Type B pancreatic cell (in vitro differentiated cells): ENCODE results near the gene DHX38. TPM values are rescaled to one million over a fixed set of nuclear protein-coding genes. Genes with fewer than 3 reads are reported as not detected.

Source experiments
- DNase-seq: peaks from one replicate; pipeline ENCODE4 v3.0.0; 2021; ENCODE audit warnings: mixed read lengths; ENCODE audit not compliant: unreplicated experiment; ENCODE audit errors: extremely low spot score
- H3K27ac Mint-ChIP-seq: 2 replicates; pipeline ENCODE4 v1.8.0; 2021; ENCODE audit warnings: mild to moderate bottlenecking, mixed read lengths
- H3K27me3 Mint-ChIP-seq: 2 replicates; pipeline ENCODE4 v1.8.0; 2021; ENCODE audit warnings: mixed read lengths
- H3K36me3 Mint-ChIP-seq: 2 replicates; pipeline ENCODE4 v1.8.0; 2021; ENCODE audit warnings: mixed read lengths
- H3K4me1 Mint-ChIP-seq: one replicate; pipeline ENCODE4 v1.8.0; 2021; ENCODE audit warnings: mixed read lengths; ENCODE audit not compliant: unreplicated experiment
- H3K4me3 Mint-ChIP-seq: 2 replicates; pipeline ENCODE4 v1.8.0; 2021; ENCODE audit warnings: mild to moderate bottlenecking, mixed read lengths
- H3K9me3 Mint-ChIP-seq: 2 replicates; pipeline ENCODE4 v1.8.0; 2021; ENCODE audit warnings: mixed read lengths
- total RNA-seq: library from RNA; stranded (reverse); gene quantifications from 2 replicates; pipeline ENCODE4 v1.2.1, GENCODE V29; 2021; ENCODE audit warnings: low replicate concordance
- TF ChIP-seq, protein P1 (sequence below): fragments of 200-600 bp; sonication (generic); conservative IDR thresholded peaks from 2 replicates; pipeline ENCODE4 v1.5.0; 2021; ENCODE audit warnings: antibody characterized with exemption, mild to moderate bottlenecking

The DHX38 gene
- total RNA-seq, 1 donor from 2014 or later, result 75.6 TPM

DNA sequence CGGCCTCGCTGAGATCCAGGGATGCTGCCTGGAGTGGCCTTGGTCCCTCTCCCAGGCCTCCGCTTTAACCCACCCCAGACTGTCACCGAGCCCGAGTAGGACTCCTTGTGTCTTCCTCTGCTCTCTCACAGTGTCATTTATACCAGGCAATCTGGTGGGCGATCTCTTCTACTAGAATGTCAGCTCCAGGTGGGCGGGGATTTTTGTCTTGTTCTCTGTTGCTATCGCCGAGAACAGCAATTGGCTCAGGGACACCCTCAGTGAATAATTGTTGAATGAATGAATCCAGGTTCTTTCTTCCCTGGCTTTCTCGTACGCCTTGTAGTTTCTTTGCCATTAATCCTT lies 591 bp downstream of the DHX38 start:
- Mint-ChIP-seq H3K27ac (peak overlapping the region; percentile 98), H3K27me3 (no peaks in the 10 kb centered on the region), H3K4me1 (peaks cover 22% of the 10 kb centered on the region), H3K4me3 (peak overlapping the region; percentile 97), H3K9me3 (no peaks in the 10 kb centered on the region), H3K36me3 (peaks cover 15% of the 10 kb centered on the region)
- DNase-seq, result no peak
- TF ChIP-seq, protein P1, sequence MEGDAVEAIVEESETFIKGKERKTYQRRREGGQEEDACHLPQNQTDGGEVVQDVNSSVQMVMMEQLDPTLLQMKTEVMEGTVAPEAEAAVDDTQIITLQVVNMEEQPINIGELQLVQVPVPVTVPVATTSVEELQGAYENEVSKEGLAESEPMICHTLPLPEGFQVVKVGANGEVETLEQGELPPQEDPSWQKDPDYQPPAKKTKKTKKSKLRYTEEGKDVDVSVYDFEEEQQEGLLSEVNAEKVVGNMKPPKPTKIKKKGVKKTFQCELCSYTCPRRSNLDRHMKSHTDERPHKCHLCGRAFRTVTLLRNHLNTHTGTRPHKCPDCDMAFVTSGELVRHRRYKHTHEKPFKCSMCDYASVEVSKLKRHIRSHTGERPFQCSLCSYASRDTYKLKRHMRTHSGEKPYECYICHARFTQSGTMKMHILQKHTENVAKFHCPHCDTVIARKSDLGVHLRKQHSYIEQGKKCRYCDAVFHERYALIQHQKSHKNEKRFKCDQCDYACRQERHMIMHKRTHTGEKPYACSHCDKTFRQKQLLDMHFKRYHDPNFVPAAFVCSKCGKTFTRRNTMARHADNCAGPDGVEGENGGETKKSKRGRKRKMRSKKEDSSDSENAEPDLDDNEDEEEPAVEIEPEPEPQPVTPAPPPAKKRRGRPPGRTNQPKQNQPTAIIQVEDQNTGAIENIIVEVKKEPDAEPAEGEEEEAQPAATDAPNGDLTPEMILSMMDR, result no peak

DNA sequence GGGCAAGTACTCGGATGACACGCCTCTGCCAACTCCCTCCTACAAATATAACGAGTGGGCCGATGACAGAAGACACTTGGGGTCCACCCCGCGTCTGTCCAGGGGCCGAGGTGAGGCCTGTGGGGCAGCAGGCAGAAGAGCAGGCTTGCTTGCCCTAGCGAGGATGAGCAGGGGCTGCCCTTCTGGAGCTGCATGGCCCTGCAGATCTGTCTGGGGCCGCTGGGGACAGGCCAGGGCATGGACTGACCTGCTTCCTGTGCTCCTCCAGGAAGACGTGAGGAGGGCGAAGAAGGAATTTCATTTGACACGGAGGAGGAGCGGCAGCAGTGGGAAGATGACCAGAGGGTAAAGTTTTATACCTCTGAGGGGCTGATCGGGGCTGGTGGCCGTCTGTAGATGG lies 5.3 kb downstream of the DHX38 start:
- Mint-ChIP-seq H3K27me3 (no peaks in the 10 kb centered on the region), H3K4me1 (peaks cover 10% of the 10 kb centered on the region), H3K27ac (no peak overlapping the region), H3K36me3 (peaks cover 17% of the 10 kb centered on the region), H3K9me3 (no peaks in the 10 kb centered on the region), H3K4me3 (no peak overlapping the region)
- no peak for DNase-seq
- TF ChIP-seq, protein P1, result no peak

- Mint-ChIP-seq H3K36me3 (peaks cover 17% of the 10 kb centered on the region), H3K27me3 (no peaks in the 10 kb centered on the region), H3K4me1 (peaks cover 10% of the 10 kb centered on the region), H3K4me3 (no peak overlapping the region), H3K9me3 (no peaks in the 10 kb centered on the region), H3K27ac (no peak overlapping the region)
- DNase-seq, result no peak
- TF ChIP-seq, protein P1, result peak; percentile 73
Measured at GRCh38 chr16:72099377-72099818, 5.8 kb downstream of the DHX38 start.

- Mint-ChIP-seq H3K36me3 (peaks cover 17% of the 10 kb centered on the region), H3K27me3 (no peaks in the 10 kb centered on the region), H3K4me3 (no peak overlapping the region), H3K27ac (no peak overlapping the region), H3K9me3 (no peaks in the 10 kb centered on the region), H3K4me1 (no peaks in the 10 kb centered on the region)
- TF ChIP-seq, protein P1, result no peak
- DNase-seq, result no peak
Measured at GRCh38 chr16:72101195-72101594, 7.5 kb downstream of the DHX38 start.

- Mint-ChIP-seq H3K4me3 (no peak overlapping the region), H3K27ac (no peak overlapping the region), H3K4me1 (no peaks in the 10 kb centered on the region), H3K27me3 (no peaks in the 10 kb centered on the region), H3K9me3 (no peaks in the 10 kb centered on the region), H3K36me3 (peaks cover 11% of the 10 kb centered on the region)
- TF ChIP-seq, protein P1, result no peak
- DNase-seq, result peak; percentile 40
Measured at GRCh38 chr16:72104905-72105304, 11.3 kb downstream of the DHX38 start.

- peak; percentile 13 for DNase-seq
- Mint-ChIP-seq H3K4me3 (no peak overlapping the region), H3K9me3 (no peaks in the 10 kb centered on the region), H3K4me1 (no peaks in the 10 kb centered on the region), H3K27ac (no peak overlapping the region), H3K36me3 (peaks cover 11% of the 10 kb centered on the region), H3K27me3 (no peaks in the 10 kb centered on the region)
- TF ChIP-seq, protein P1, result no peak
Measured at GRCh38 chr16:72105978-72106377, 12.3 kb downstream of the DHX38 start.
